Measurements from ENCODE around the gene NR1D2. TPM values are rescaled to one million over a fixed set of nuclear protein-coding genes. Genes with fewer than 3 reads are reported as not detected.

The NR1D2 gene
- polyA plus RNA-seq, 1 experiment = 29.1 TPM

DNA sequence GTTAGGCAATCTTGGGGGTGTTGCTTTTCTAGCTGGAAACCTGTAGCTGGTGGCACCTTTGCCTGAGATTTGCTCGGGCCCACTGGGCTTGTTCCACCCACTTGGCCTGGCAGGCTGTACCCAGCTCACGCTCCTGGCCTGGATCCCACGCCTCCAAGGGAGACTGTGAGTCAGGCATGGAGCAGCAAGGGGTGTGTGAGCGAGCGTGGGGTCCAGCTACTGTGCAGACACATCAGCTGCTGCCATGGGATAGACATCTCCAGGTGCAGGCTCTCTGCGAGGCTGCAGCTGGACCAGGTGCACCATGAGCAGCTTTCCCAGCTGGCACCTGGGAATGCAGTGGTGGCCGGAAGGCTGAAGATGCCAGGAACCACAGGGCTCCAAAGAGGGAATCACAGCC lies 36.0 kb downstream of the NR1D2 start:
- TF ChIP-seq, protein P1, sequence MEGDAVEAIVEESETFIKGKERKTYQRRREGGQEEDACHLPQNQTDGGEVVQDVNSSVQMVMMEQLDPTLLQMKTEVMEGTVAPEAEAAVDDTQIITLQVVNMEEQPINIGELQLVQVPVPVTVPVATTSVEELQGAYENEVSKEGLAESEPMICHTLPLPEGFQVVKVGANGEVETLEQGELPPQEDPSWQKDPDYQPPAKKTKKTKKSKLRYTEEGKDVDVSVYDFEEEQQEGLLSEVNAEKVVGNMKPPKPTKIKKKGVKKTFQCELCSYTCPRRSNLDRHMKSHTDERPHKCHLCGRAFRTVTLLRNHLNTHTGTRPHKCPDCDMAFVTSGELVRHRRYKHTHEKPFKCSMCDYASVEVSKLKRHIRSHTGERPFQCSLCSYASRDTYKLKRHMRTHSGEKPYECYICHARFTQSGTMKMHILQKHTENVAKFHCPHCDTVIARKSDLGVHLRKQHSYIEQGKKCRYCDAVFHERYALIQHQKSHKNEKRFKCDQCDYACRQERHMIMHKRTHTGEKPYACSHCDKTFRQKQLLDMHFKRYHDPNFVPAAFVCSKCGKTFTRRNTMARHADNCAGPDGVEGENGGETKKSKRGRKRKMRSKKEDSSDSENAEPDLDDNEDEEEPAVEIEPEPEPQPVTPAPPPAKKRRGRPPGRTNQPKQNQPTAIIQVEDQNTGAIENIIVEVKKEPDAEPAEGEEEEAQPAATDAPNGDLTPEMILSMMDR (IDR thresholded peaks at IDR 0.05; ENCODE audit: low read depth, low read length) = no peak
- CTCF ChIA-PET = no interaction called here
- Histone ChIP-seq H3K27me3 (ENCODE audit: control insufficient read depth, insufficient read depth, low read length) (no peaks in the 10 kb centered on the region), H3K27ac (ENCODE audit: low read depth, low read length) (no peak overlapping the region), H3K4me3 (ENCODE audit: low read depth, low read length) (no peak overlapping the region), H3K9me3 (ENCODE audit: control insufficient read depth, insufficient read depth, low read length) (peaks cover 8% of the 10 kb centered on the region; the same call in 1 of the 2 replicates)
- POLR2A ChIA-PET = interaction anchor here (1.8 kb wide), 1 partner anchor 64 kb away, joined by 8 read pairs; the partner anchor contains the start of genes NKIRAS1 and RPL15
- no peak for DNase-seq (ENCODE audit: low read depth, low spot score)

DNA sequence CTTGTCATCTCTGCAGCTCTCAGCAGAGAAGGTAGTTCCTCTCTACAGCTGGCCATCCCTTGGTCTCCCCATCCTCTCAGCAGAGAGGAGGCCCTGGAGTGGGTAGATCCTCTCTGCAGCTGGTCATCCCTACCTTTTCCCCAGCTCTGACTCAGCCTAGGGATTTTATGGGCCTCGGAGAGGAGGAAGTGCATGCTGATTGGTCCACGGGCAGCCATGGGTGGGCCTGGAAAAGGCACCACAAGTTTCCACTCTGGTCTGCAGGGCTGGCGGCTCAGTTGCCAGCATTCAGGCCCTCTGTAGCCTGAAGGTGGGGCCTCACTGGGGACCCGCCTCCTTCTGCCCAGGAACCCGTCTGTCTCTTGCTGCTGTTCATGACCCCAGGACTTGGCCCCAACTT lies 36.9 kb downstream of the NR1D2 start:
- DNase-seq (ENCODE audit: low read depth, low spot score) = no peak

DNA sequence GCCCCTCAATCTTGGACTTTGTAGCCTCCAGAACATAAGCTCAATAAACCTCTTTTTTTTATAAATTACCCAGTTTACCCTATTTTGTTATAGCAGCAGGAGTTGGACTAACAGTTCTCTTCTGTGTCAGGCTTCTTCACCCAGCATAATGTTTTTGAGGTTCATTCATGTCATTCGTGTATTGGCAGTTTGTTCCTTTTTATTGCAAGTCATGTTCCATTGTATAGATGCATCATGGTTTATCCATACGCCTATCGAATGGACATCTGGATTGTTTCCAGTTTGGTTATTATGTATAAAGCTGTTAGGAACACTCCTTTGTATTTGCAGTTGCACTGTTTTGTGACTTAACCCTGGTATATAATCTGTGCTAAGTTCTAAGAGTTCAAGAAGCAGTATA lies 39.8 kb downstream of the NR1D2 start:
- TF ChIP-seq, protein P1 (IDR thresholded peaks at IDR 0.05; ENCODE audit: low read depth, low read length) = no peak
- POLR2A ChIA-PET = no interaction called here
- Histone ChIP-seq H3K4me3 (ENCODE audit: low read depth, low read length) (no peak overlapping the region), H3K9me3 (ENCODE audit: control insufficient read depth, insufficient read depth, low read length) (peaks cover 8% of the 10 kb centered on the region; the same call in 1 of the 2 replicates), H3K27ac (ENCODE audit: low read depth, low read length) (no peak overlapping the region), H3K27me3 (ENCODE audit: control insufficient read depth, insufficient read depth, low read length) (no peaks in the 10 kb centered on the region)
- CTCF ChIA-PET = no interaction called here
- no peak for DNase-seq (ENCODE audit: low read depth, low spot score)

More for the DNA sequence above, 36.9 kb downstream of the NR1D2 start:
- TF ChIP-seq, protein P1 (IDR thresholded peaks at IDR 0.05; ENCODE audit: low read depth, low read length) = no peak
- H3K27ac ChIP-seq (ENCODE audit: low read depth, low read length) = no peak overlapping the region
- peaks cover 8% of the 10 kb centered on the region; the same call in 1 of the 2 replicates for H3K9me3 ChIP-seq (ENCODE audit: control insufficient read depth, insufficient read depth, low read length)
- CTCF ChIA-PET = no interaction called here
- H3K4me3 ChIP-seq (ENCODE audit: low read depth, low read length) = no peak overlapping the region
- H3K27me3 ChIP-seq (ENCODE audit: control insufficient read depth, insufficient read depth, low read length) = no peaks in the 10 kb centered on the region
- POLR2A ChIA-PET = interaction anchor here (1.8 kb wide), 1 partner anchor 65 kb away, joined by 8 read pairs; the partner anchor contains the start of genes NKIRAS1 and RPL15

DNA sequence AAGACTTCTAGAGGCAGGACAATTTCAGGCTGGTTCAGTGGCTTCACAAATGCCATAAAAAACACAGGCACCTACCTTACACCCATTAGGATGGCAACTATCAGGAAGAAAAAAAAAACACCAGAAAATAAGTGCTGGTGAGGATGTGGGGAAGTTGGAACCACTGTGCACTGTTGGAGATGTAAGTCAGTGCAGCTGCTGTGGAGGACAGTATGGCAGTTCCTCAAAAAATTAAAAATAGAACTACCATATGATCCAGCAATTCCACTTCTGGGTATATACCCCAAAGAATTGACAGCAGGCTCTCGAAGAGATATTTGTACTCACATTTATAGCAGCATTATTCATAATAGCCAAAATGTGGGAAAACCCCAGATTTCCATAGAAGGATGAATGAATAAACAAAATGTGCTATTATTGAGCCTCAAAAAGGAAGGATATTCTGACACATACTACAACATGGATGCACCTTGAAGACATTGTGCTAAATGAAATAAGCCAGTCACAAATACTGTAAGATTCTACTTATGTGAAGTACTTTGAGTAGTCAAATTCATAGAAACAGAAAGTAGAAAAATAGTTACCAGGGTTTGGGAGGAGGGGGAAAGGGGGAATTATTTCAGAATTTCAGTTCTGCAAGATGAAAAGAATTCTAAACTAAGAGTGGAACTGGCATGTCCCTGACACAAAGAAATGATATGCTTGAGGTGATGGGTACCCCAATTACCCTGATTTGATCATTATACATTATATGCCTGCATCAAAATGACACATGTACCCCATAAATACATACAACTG lies 40.9 kb downstream of the NR1D2 start:
- Histone ChIP-seq H3K4me3 (ENCODE audit: low read depth, low read length) (no peak overlapping the region), H3K9me3 (ENCODE audit: control insufficient read depth, insufficient read depth, low read length) (peaks cover 8% of the 10 kb centered on the region; the same call in 1 of the 2 replicates), H3K27ac (ENCODE audit: low read depth, low read length) (no peak overlapping the region), H3K27me3 (ENCODE audit: control insufficient read depth, insufficient read depth, low read length) (no peaks in the 10 kb centered on the region)
- ChIA-PET POLR2A (no interaction called here), CTCF (no interaction called here)
- TF ChIP-seq, protein P1 (IDR thresholded peaks at IDR 0.05; ENCODE audit: low read depth, low read length) = no peak
- no peak for DNase-seq (ENCODE audit: low read depth, low spot score)

DNA sequence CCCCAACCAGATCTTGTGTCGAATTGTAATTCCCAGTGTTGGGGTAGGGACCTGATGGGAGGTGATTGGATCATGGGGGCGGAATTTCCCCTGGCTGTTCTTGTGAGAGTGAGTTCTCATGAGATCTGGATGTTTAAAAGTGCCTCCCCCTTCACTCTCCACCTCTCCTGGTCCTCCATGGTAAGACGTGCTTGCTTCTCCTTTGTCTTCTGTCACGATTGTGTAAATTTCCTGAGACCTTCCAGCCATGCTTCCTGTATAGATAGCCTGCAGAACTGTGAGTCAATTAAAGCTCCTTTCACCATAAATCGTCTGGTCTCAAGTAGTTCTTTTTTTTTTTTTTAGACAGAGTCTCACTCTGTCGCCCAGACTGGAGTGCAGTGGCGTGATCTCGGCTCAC lies 42.3 kb downstream of the NR1D2 start:
- POLR2A ChIA-PET = no interaction called here
- Histone ChIP-seq H3K4me3 (ENCODE audit: low read depth, low read length) (no peak overlapping the region), H3K9me3 (ENCODE audit: control insufficient read depth, insufficient read depth, low read length) (no peaks in the 10 kb centered on the region; the same call in 1 of the 2 replicates), H3K27me3 (ENCODE audit: control insufficient read depth, insufficient read depth, low read length) (no peaks in the 10 kb centered on the region), H3K27ac (ENCODE audit: low read depth, low read length) (no peak overlapping the region)
- DNase-seq (ENCODE audit: low read depth, low spot score) = no peak
- CTCF ChIA-PET = interaction anchor here (0.7 to 1.1 kb wide), 2 partner anchors 9 to 19 kb away, joined by 5 to 7 read pairs; no protein-coding TSS in a partner anchor
- TF ChIP-seq, protein P1 (IDR thresholded peaks at IDR 0.05; ENCODE audit: low read depth, low read length) = no peak
